Hepatocyte (in vitro differentiated cells): ENCODE measurements around the gene AGXT2. TPM values are rescaled to one million over a fixed set of nuclear protein-coding genes. Genes with fewer than 3 reads are reported as not detected.

Source experiments
- DNase-seq: peaks from one replicate; pipeline ENCODE4 v3.0.0-alpha.2; 2016; ENCODE audit warnings: low spot score
- H2AFZ ChIP-seq: fragments of 200-600 bp; sonication (generic); 2 replicates; pipeline ENCODE4 v1.6.0; 2016; ENCODE audit warnings: antibody characterized with exemption, mild to moderate bottlenecking
- H3K27ac ChIP-seq: fragments of 200-600 bp; sonication (generic); 2 replicates; pipeline ENCODE4 v1.5.1; 2016; ENCODE audit warnings: mild to moderate bottlenecking
- H3K27me3 ChIP-seq: fragments of 200-600 bp; sonication (generic); 2 replicates; pipeline ENCODE4 v1.6.1; 2016
- H3K36me3 ChIP-seq: fragments of 200-600 bp; sonication (generic); replicated peaks from 2 replicates; pipeline ENCODE4 v1.5.1; 2016; ENCODE audit warnings: low read depth; ENCODE audit not compliant: insufficient read depth
- H3K4me1 ChIP-seq: fragments of 200-600 bp; sonication (generic); 2 replicates; pipeline ENCODE4 v1.5.1; 2016; ENCODE audit warnings: mild to moderate bottlenecking, moderate library complexity; ENCODE audit not compliant: insufficient read depth
- H3K4me2 ChIP-seq: fragments of 200-600 bp; sonication (generic); 2 replicates; pipeline ENCODE4 v1.6.0; 2016
- H3K4me3 ChIP-seq: fragments of 200-600 bp; sonication (generic); 2 replicates; pipeline ENCODE4 v1.5.1; 2016; ENCODE audit warnings: mild to moderate bottlenecking
- H3K79me2 ChIP-seq: fragments of 200-600 bp; sonication (generic); 2 replicates; pipeline ENCODE4 v1.6.0; 2017; ENCODE audit warnings: mild to moderate bottlenecking
- H3K9me2 ChIP-seq: fragments of 200-600 bp; sonication (generic); replicated peaks from 2 replicates; pipeline ENCODE4 v1.6.0; 2017; ENCODE audit warnings: mild to moderate bottlenecking; ENCODE audit not compliant: insufficient read depth
- H3K9me3 ChIP-seq: fragments of 200-600 bp; sonication (generic); 2 replicates; pipeline ENCODE4 v1.5.1; 2016; ENCODE audit warnings: low read depth, mild to moderate bottlenecking
- H4K20me1 ChIP-seq: fragments of 200-600 bp; sonication (generic); 2 replicates; pipeline ENCODE4 v1.6.0; 2016; ENCODE audit warnings: mild to moderate bottlenecking; ENCODE audit not compliant: insufficient read depth, poor library complexity, severe bottlenecking
- CTCF ChIP-seq: fragments of 200-600 bp; sonication (generic); IDR thresholded peaks from 2 replicates; pipeline ENCODE4 v1.5.1; 2016; ENCODE audit warnings: antibody characterized with exemption, mild to moderate bottlenecking; ENCODE audit not compliant: poor library complexity
- EZH2 ChIP-seq: fragments of 200-600 bp; sonication (generic); IDR thresholded peaks from 2 replicates; pipeline ENCODE4 v1.6.1; 2016; ENCODE audit warnings: antibody characterized with exemption, mild to moderate bottlenecking, borderline replicate concordance
- EZH2phosphoT487 ChIP-seq: fragments of 200-600 bp; sonication (generic); IDR thresholded peaks from one replicate; pipeline ENCODE4 v1.6.1; 2018; ENCODE audit warnings: antibody characterized with exemption, mild to moderate bottlenecking, low read depth, moderate library complexity; ENCODE audit not compliant: unreplicated experiment, severe bottlenecking
- WGBS: methylation state at CpG from one replicate; pipeline ENCODE4 v1.1.6; 2016; ENCODE audit warnings: low lambda C conversion rate; ENCODE audit errors: missing lambda C conversion rate; 5-methylcytosine and 5-hydroxymethylcytosine counted together
- polyA plus RNA-seq: library from polyadenylated mRNA; unstranded; fragments of >200 nt; fragmentation: Nextera tagmentation; extraction: Ambion mirVana; gene quantifications from 2 replicates; pipeline ENCODE4 v1.2.1, GENCODE V29; 2016
- total RNA-seq: library from RNA; depleted of rRNA; stranded (reverse); fragments of >200 nt; gene quantifications from 2 replicates; pipeline ENCODE4 v1.2.3, GENCODE V29; 2014

Gene AGXT2
- total and polyA plus RNA-seq, 2 experiments from 2014 or later, result 8.0 to 10.6 TPM

- H3K9me3 ChIP-seq, result no peaks in the 10 kb centered on the region
- H3K4me2 ChIP-seq, result no peak overlapping the region
- H3K4me1 ChIP-seq, result peaks cover 11% of the 10 kb centered on the region
- no peaks in the 10 kb centered on the region for H4K20me1 ChIP-seq
- no peak for DNase-seq
- no peak for TF ChIP-seq EZH2phosphoT487
- no peak for TF ChIP-seq CTCF
- TF ChIP-seq EZH2, result no peak
- H3K36me3 ChIP-seq, result no peaks in the 10 kb centered on the region
- no peak overlapping the region for H3K4me3 ChIP-seq
- no peak overlapping the region for H2AFZ ChIP-seq
- WGBS, result 82% methylated on average over 4 of the region's 4 CpGs
- H3K9me2 ChIP-seq, result no peaks in the 10 kb centered on the region
- H3K79me2 ChIP-seq, result no peaks in the 10 kb centered on the region
- no peaks in the 10 kb centered on the region for H3K27me3 ChIP-seq
- H3K27ac ChIP-seq, result no peak overlapping the region
Observed at GRCh38 chr5:35052838-35053237, 5.1 kb upstream of the AGXT2 start.

- Histone ChIP-seq H4K20me1 (no peaks in the 10 kb centered on the region), H3K9me2 (no peaks in the 10 kb centered on the region), H3K9me3 (no peaks in the 10 kb centered on the region), H3K4me3 (no peak overlapping the region), H3K27ac (peak overlapping the region; percentile 72), H3K36me3 (no peaks in the 10 kb centered on the region), H3K4me2 (peak overlapping the region; percentile 47), H3K27me3 (no peaks in the 10 kb centered on the region), H3K79me2 (no peaks in the 10 kb centered on the region), H2AFZ (no peak overlapping the region), H3K4me1 (peaks cover 11% of the 10 kb centered on the region)
- TF ChIP-seq EZH2phosphoT487 (no peak), CTCF (no peak)
- 66% methylated on average over 3 of the region's 3 CpGs for WGBS
- DNase-seq, result peak; percentile 29
Observed at GRCh38 chr5:35050541-35051126, 2.9 kb upstream of the AGXT2 start.

GRCh38 chr5:35048910-35049309 is 1.2 kb upstream of the AGXT2 start:
- Histone ChIP-seq H3K36me3 (no peaks in the 10 kb centered on the region), H3K27ac (no peak overlapping the region), H3K27me3 (no peaks in the 10 kb centered on the region), H3K4me1 (peaks cover 11% of the 10 kb centered on the region), H4K20me1 (no peaks in the 10 kb centered on the region), H3K4me3 (no peak overlapping the region), H3K4me2 (peak overlapping the region; percentile 56), H2AFZ (no peak overlapping the region), H3K9me2 (no peaks in the 10 kb centered on the region), H3K79me2 (no peaks in the 10 kb centered on the region), H3K9me3 (no peaks in the 10 kb centered on the region)
- WGBS, result 84% methylated on average over 1 of the region's 1 CpG
- DNase-seq, result no peak
- no peak for TF ChIP-seq CTCF
- no peak for TF ChIP-seq EZH2
- no peak for TF ChIP-seq EZH2phosphoT487
